ENCODE data around the gene DAPK1.
A peak's percentile ranks its signal among the peaks of the same experiment; 100 is the strongest.

Gene DAPK1

GRCh38 chr9:87549791-87550190, 52.1 kb downstream of the DAPK1 start:
- Histone ChIP-seq H3F3A (ENCODE audit: insufficient read depth, low read length) (no peaks in the 10 kb centered on the region), H3K9ac (ENCODE audit: low read length) (no peak overlapping the region), H3K36me3 (replicated peaks; ENCODE audit: insufficient read depth, low read length) (no peaks in the 10 kb centered on the region), H3K4me2 (ENCODE audit: low read depth, low read length) (no peak overlapping the region), H3K9me2 (replicated peaks; ENCODE audit: insufficient read depth, low read length) (no peaks in the 10 kb centered on the region), H3K4me1 (ENCODE audit: low read length) (peaks cover 2% of the 10 kb centered on the region), H3K4me3 (ENCODE audit: low read length) (no peak overlapping the region), H3K9me3 (replicated peaks; ENCODE audit: insufficient read depth, low read length) (no peaks in the 10 kb centered on the region), H3K27me3 (replicated peaks; ENCODE audit: insufficient read depth, low read length) (no peaks in the 10 kb centered on the region), H3K27ac (ENCODE audit: low read length) (no peak overlapping the region), H3K79me2 (ENCODE audit: low read length) (peaks cover 32% of the 10 kb centered on the region), H2AFZ (ENCODE audit: low read length) (no peak overlapping the region), H4K20me1 (ENCODE audit: insufficient read depth, low read length) (no peaks in the 10 kb centered on the region)
- no peak for DNase-seq
- TF ChIP-seq EZH2phosphoT487 (IDR thresholded peaks at IDR 0.05; ENCODE audit: low read length) (no peak), EZH2 (optimal IDR thresholded peaks at IDR 0.05; ENCODE audit: low read depth, low read length) (no peak), CTCF (IDR thresholded peaks at IDR 0.05; ENCODE audit: low read length) (no peak)

GRCh38 chr9:87550253-87550954, 52.7 kb downstream of the DAPK1 start:
- no peak for TF ChIP-seq EZH2 (optimal IDR thresholded peaks at IDR 0.05; ENCODE audit: low read depth, low read length)
- TF ChIP-seq EZH2phosphoT487 (IDR thresholded peaks at IDR 0.05; ENCODE audit: low read length) = no peak
- TF ChIP-seq CTCF (IDR thresholded peaks at IDR 0.05; ENCODE audit: low read length) = no peak
- no peaks in the 10 kb centered on the region for H3K27me3 ChIP-seq (replicated peaks; ENCODE audit: insufficient read depth, low read length)
- DNase-seq = no peak
- H3K4me3 ChIP-seq (ENCODE audit: low read length) = no peak overlapping the region
- no peaks in the 10 kb centered on the region for H4K20me1 ChIP-seq (ENCODE audit: insufficient read depth, low read length)
- no peaks in the 10 kb centered on the region for H3K9me2 ChIP-seq (replicated peaks; ENCODE audit: insufficient read depth, low read length)
- H3K79me2 ChIP-seq (ENCODE audit: low read length) = peaks cover 33% of the 10 kb centered on the region
- H2AFZ ChIP-seq (ENCODE audit: low read length) = no peak overlapping the region
- peaks cover 7% of the 10 kb centered on the region for H3K4me1 ChIP-seq (ENCODE audit: low read length)
- no peak overlapping the region for H3K27ac ChIP-seq (ENCODE audit: low read length)
- no peaks in the 10 kb centered on the region for H3F3A ChIP-seq (ENCODE audit: insufficient read depth, low read length)
- no peaks in the 10 kb centered on the region for H3K36me3 ChIP-seq (replicated peaks; ENCODE audit: insufficient read depth, low read length)
- no peak overlapping the region for H3K9ac ChIP-seq (ENCODE audit: low read length)
- H3K9me3 ChIP-seq (replicated peaks; ENCODE audit: insufficient read depth, low read length) = no peaks in the 10 kb centered on the region
- H3K4me2 ChIP-seq (ENCODE audit: low read depth, low read length) = no peak overlapping the region

GRCh38 chr9:87551772-87552217, 54.1 kb downstream of the DAPK1 start:
- no peak overlapping the region for H3K9ac ChIP-seq (ENCODE audit: low read length)
- no peak overlapping the region for H3K4me2 ChIP-seq (ENCODE audit: low read depth, low read length)
- H3K27ac ChIP-seq (ENCODE audit: low read length) = peak overlapping the region; percentile 18; the same call in 1 of the 2 replicates

More at GRCh38 chr9:87551772-87552217, 54.1 kb downstream of the DAPK1 start:
- Histone ChIP-seq H3K36me3 (replicated peaks; ENCODE audit: insufficient read depth, low read length) (no peaks in the 10 kb centered on the region), H3K79me2 (ENCODE audit: low read length) (peaks cover 31% of the 10 kb centered on the region), H3K4me3 (ENCODE audit: low read length) (no peak overlapping the region), H2AFZ (ENCODE audit: low read length) (no peak overlapping the region), H3K27me3 (replicated peaks; ENCODE audit: insufficient read depth, low read length) (no peaks in the 10 kb centered on the region), H3F3A (ENCODE audit: insufficient read depth, low read length) (0 out of 2 replicates have a peak, but pooled peaks cover 4% of the 10 kb centered on the region), H3K9me3 (replicated peaks; ENCODE audit: insufficient read depth, low read length) (no peaks in the 10 kb centered on the region), H3K4me1 (ENCODE audit: low read length) (peaks cover 16% of the 10 kb centered on the region), H4K20me1 (ENCODE audit: insufficient read depth, low read length) (no peaks in the 10 kb centered on the region), H3K9me2 (replicated peaks; ENCODE audit: insufficient read depth, low read length) (no peaks in the 10 kb centered on the region)
- DNase-seq = no peak
- no peak for TF ChIP-seq EZH2 (optimal IDR thresholded peaks at IDR 0.05; ENCODE audit: low read depth, low read length)
